GM23338 (cell line): ENCODE data around the gene SLC4A3. TPM values are rescaled to one million over a fixed set of nuclear protein-coding genes. Genes with fewer than 3 reads are reported as not detected.

Source experiments
- ATAC-seq: fragments of 200-7000 bp; cut with Tn5 transposase; 3 replicates; pipeline ENCODE4 v1.9.1; 2020
- DNase-seq: peaks from one replicate; pipeline ENCODE4 v3.0.0-alpha.2; 2015; ENCODE audit warnings: low spot score
- H2AFZ ChIP-seq: fragments of 200-600 bp; sonication (generic); 2 replicates; pipeline ENCODE4 v1.8.0; 2016; ENCODE audit warnings: antibody characterized with exemption, mild to moderate bottlenecking, moderate library complexity
- H3F3A ChIP-seq: fragments of 200-600 bp; sonication (generic); replicated peaks from 2 replicates; pipeline ENCODE4 v1.8.0; 2017; ENCODE audit warnings: antibody characterized with exemption, mixed run types, low read depth
- H3K27ac ChIP-seq: fragments of 200-600 bp; sonication (generic); 2 replicates; pipeline ENCODE4 v1.6.1; 2016; ENCODE audit warnings: low read depth
- H3K27me3 ChIP-seq: fragments of 200-600 bp; sonication (generic); 2 replicates; pipeline ENCODE4 v1.8.0; 2016; ENCODE audit warnings: mild to moderate bottlenecking, mixed run types, moderate library complexity; ENCODE audit not compliant: insufficient read depth
- H3K36me3 ChIP-seq: fragments of 200-600 bp; sonication (generic); 2 replicates; pipeline ENCODE4 v1.8.0; 2016; ENCODE audit warnings: mild to moderate bottlenecking; ENCODE audit not compliant: insufficient read depth
- H3K4me1 ChIP-seq: fragments of 200-600 bp; sonication (generic); 2 replicates; pipeline ENCODE4 v1.8.0; 2016; ENCODE audit warnings: mild to moderate bottlenecking, moderate library complexity; ENCODE audit not compliant: insufficient read depth
- H3K4me2 ChIP-seq: fragments of 200-600 bp; sonication (generic); 2 replicates; pipeline ENCODE4 v1.7.1; 2017; ENCODE audit warnings: mixed run types
- H3K4me3 ChIP-seq: fragments of 200-600 bp; sonication (generic); 2 replicates; pipeline ENCODE4 v1.6.1; 2016; ENCODE audit warnings: mixed run types
- H3K79me2 ChIP-seq: fragments of 200-600 bp; sonication (generic); replicated peaks from 2 replicates; pipeline ENCODE4 v1.8.0; 2017; ENCODE audit warnings: mild to moderate bottlenecking; ENCODE audit not compliant: insufficient read depth
- H3K9me2 ChIP-seq: fragments of 200-600 bp; sonication (generic); 2 replicates; pipeline ENCODE4 v1.8.0; 2017; ENCODE audit not compliant: insufficient read depth
- H4K20me1 ChIP-seq: fragments of 200-600 bp; sonication (generic); replicated peaks from 2 replicates; pipeline ENCODE4 v1.8.0; 2017; ENCODE audit warnings: mild to moderate bottlenecking; ENCODE audit not compliant: insufficient read depth
- H3K27ac Mint-ChIP-seq: 2 replicates; pipeline ENCODE4 v1.8.0; 2020; ENCODE audit warnings: inconsistent platforms, mild to moderate bottlenecking, moderate library complexity, mixed read lengths
- H3K27me3 Mint-ChIP-seq: 3 replicates; pipeline ENCODE4 v1.8.0; 2022; ENCODE audit warnings: low read depth, mild to moderate bottlenecking, moderate library complexity, mixed read lengths, inconsistent platforms; ENCODE audit not compliant: insufficient read depth, poor library complexity
- H3K36me3 Mint-ChIP-seq: 3 replicates; pipeline ENCODE4 v1.8.0; 2021; ENCODE audit warnings: low read depth, mild to moderate bottlenecking, inconsistent platforms, moderate library complexity, mixed read lengths
- H3K4me1 Mint-ChIP-seq: 3 replicates; pipeline ENCODE4 v1.8.0; 2020; ENCODE audit warnings: mild to moderate bottlenecking, inconsistent platforms, mixed read lengths
- H3K4me3 Mint-ChIP-seq: 3 replicates; pipeline ENCODE4 v1.8.0; 2021; ENCODE audit warnings: moderate library complexity, mild to moderate bottlenecking, inconsistent platforms, mixed read lengths
- H3K9me3 Mint-ChIP-seq: 3 replicates; pipeline ENCODE4 v1.8.0; 2020; ENCODE audit warnings: moderate library complexity, mild to moderate bottlenecking, inconsistent platforms, mixed read lengths
- CTCF ChIP-seq, 2 experiments: fragments of 200-600 bp in 1 of 2; sonication (generic) in 1 of 2; conservative IDR thresholded peaks; 2 replicates each; pipeline versions ENCODE4 v1.5.1 to v1.6.1; 2016 to 2017; ENCODE audit warnings: antibody characterized with exemption in 2 of 2, low read depth in 2 of 2, mild to moderate bottlenecking in 2 of 2, moderate library complexity in 1 of 2
- EZH2 ChIP-seq: fragments of 200-600 bp; sonication (generic); IDR thresholded peaks from one replicate; pipeline ENCODE4 v1.8.0; 2017; ENCODE audit warnings: antibody characterized with exemption, mild to moderate bottlenecking, low read depth; ENCODE audit not compliant: unreplicated experiment
- NANOG ChIP-seq: IDR thresholded peaks from 2 replicates; pipeline ENCODE4 v1.6.1; 2016; ENCODE audit warnings: antibody characterized with exemption, borderline replicate concordance
- ZNF114 ChIP-seq: fragments of 250-450 bp; sonication (Bioruptor Pico); IDR thresholded peaks from 2 replicates; pipeline ENCODE4 v1.5.0; 2020; ENCODE audit warnings: mild to moderate bottlenecking, moderate library complexity
- ZNF462 ChIP-seq: fragments of 250-450 bp; sonication (Bioruptor Pico); IDR thresholded peaks from 2 replicates; pipeline ENCODE4 v1.5.0; 2020; ENCODE audit warnings: mild to moderate bottlenecking, moderate library complexity
- long read RNA-seq: library from polyadenylated mRNA; unstranded; transcript quantifications from one replicate; pipeline ENCODE4 v2.0.0, GENCODE V29; 2020; ENCODE audit not compliant: unreplicated experiment
- polyA plus RNA-seq: library from polyadenylated mRNA; unstranded; fragments of >200 nt; fragmentation: Nextera tagmentation; extraction: Ambion mirVana; gene quantifications from 2 replicates; pipeline ENCODE4 v1.2.1, GENCODE V29; 2016
- total RNA-seq: library from RNA; depleted of rRNA; stranded (reverse); fragments of >200 nt; shearing (Covaris generic); gene quantifications from 2 replicates; pipeline ENCODE4 v1.2.3, GENCODE V29; 2014; rRNA removed

SLC4A3 gene, protein sequence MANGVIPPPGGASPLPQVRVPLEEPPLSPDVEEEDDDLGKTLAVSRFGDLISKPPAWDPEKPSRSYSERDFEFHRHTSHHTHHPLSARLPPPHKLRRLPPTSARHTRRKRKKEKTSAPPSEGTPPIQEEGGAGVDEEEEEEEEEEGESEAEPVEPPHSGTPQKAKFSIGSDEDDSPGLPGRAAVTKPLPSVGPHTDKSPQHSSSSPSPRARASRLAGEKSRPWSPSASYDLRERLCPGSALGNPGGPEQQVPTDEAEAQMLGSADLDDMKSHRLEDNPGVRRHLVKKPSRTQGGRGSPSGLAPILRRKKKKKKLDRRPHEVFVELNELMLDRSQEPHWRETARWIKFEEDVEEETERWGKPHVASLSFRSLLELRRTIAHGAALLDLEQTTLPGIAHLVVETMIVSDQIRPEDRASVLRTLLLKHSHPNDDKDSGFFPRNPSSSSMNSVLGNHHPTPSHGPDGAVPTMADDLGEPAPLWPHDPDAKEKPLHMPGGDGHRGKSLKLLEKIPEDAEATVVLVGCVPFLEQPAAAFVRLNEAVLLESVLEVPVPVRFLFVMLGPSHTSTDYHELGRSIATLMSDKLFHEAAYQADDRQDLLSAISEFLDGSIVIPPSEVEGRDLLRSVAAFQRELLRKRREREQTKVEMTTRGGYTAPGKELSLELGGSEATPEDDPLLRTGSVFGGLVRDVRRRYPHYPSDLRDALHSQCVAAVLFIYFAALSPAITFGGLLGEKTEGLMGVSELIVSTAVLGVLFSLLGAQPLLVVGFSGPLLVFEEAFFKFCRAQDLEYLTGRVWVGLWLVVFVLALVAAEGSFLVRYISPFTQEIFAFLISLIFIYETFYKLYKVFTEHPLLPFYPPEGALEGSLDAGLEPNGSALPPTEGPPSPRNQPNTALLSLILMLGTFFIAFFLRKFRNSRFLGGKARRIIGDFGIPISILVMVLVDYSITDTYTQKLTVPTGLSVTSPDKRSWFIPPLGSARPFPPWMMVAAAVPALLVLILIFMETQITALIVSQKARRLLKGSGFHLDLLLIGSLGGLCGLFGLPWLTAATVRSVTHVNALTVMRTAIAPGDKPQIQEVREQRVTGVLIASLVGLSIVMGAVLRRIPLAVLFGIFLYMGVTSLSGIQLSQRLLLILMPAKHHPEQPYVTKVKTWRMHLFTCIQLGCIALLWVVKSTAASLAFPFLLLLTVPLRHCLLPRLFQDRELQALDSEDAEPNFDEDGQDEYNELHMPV
- total RNA-seq = 5.6 and 6.8 TPM in 2 replicates
- polyA plus RNA-seq = 3.6 and 3.9 TPM in 2 replicates
- long read RNA-seq, partial matches to known transcripts = 2 of 2 reads
- long read RNA-seq, other reads (novel, unspliced or antisense) = 0 of 2 reads

DNA sequence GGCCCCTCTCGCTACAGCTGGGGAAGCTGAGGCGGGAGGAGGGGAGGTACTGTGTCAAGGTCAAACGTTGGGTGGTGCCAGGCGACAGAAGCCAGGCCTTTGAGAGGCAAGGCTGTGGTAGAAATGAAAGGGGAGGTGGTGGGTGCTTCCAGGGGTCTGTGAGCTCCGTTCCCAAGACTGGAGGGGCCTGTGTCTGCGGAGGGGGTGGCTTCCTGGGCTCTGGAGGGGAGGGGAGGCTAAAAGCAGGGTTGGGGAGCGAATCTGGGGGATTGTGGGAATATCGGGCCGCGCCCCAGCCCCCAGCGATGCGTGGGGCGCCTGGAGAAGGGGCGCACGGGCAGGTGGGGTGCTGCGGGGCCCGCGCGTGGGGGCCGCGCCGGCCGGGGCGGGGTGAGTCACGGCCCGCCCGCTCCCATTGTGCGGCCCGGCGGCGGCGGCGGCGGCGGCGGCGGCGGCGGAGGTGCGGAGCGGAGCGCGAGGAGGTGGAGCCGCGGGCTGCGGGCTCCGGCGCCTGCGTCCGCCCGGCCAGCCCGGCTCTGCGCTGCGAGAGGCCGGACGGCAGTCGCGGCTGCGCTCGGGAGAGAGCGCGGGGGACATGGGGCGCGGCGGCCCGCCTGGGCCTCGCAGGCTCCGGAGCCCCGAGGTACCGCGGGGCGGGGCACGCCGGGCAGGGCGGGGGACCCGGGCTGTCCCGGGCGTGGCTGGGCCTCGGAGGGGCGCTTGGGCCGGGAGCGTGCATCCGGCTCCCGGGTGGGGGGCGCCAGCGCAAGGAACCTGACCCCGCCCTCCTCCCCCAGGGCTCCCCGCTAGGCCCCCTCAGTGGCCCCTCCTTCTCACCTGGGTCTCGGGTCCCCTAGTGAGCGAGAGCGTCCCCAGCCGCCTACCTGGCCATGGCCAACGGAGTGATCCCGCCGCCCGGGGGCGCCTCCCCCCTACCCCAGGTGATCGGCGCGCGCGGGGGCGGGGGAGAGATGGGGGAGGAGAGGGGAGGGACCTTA, at the start of gene SLC4A3:
Gene SLC4A3, plus strand, starts transcription at position 528 of the 998 bp plus-strand sequence. Its CDS starts 363 bp downstream, at position 891.
- 0 out of 2 replicates have a peak, but pooled peaks cover 5% of the 10 kb centered on the region for H3F3A ChIP-seq
- DNase-seq = peak; percentile 69

More for the DNA sequence above, at the start of gene SLC4A3:
- Histone ChIP-seq H2AFZ (peak within 1 kb of the TSS; percentile 94), H3K4me1 (peaks cover 4% of the 10 kb centered on the region), H3K4me3 (peak within 1 kb of the TSS; percentile 72), H3K27me3 (peaks cover 6% of the 10 kb centered on the region; the same call in 1 of the 2 replicates), H3K36me3 (no peaks in the 10 kb centered on the region), H3K27ac (no peak within 1 kb of the TSS), H3K79me2 (no peaks in the 10 kb centered on the region), H3K4me2 (peak within 1 kb of the TSS; percentile 88), H3K9me2 (no peaks in the 10 kb centered on the region), H4K20me1 (no peaks in the 10 kb centered on the region; the same call in 1 of the 2 replicates)
- Mint-ChIP-seq H3K27ac (peak within 1 kb of the TSS; percentile 52; the same call in 1 of the 2 replicates), H3K9me3 (no peaks in the 10 kb centered on the region; the same call in 2 of the 3 replicates), H3K27me3 (peaks cover 9% of the 10 kb centered on the region), H3K36me3 (no peaks in the 10 kb centered on the region), H3K4me3 (peak within 1 kb of the TSS; percentile 80), H3K4me1 (peaks cover 10% of the 10 kb centered on the region; the same call in 1 of the 3 replicates)
- peak; percentile 76 for ATAC-seq
- TF ChIP-seq CTCF (conservative IDR thresholded peaks at IDR 0.05; ENCODE audit: low read depth in 2 of 2) = peak in 1 of 2 experiments; percentile 51; a peak in 3 of 4 replicates
- TF ChIP-seq EZH2 = no peak
- no peak for TF ChIP-seq ZNF462 (CRISPR knock-in tag)
- TF ChIP-seq ZNF114 (CRISPR knock-in tag) = no peak
- no peak for TF ChIP-seq NANOG
